ENCODE measurements around the gene HTR1D. TPM values are rescaled to one million over a fixed set of nuclear protein-coding genes. Genes with fewer than 3 reads are reported as not detected.
A peak's percentile ranks its signal among the peaks of the same experiment; 100 is the strongest.

The HTR1D gene
- polyA plus RNA-seq, 1 donor (not counting 4 experiments of a cell fraction or from before 2014, with no cell fraction given) = 0.08 TPM

GRCh38 chr1:23216771-23217420 is 406 bp downstream of the HTR1D start:
- Histone ChIP-seq H3K9me1 (ENCODE audit: control insufficient read depth, extremely low read depth, insufficient read depth, low read length) (no peaks in the 10 kb centered on the region), H3K4me1 (ENCODE audit: control insufficient read depth, extremely low read depth, insufficient read depth, low read length) (peaks cover 4% of the 10 kb centered on the region), H4K20me1 (ENCODE audit: control insufficient read depth, extremely low read depth, insufficient read depth, low read length) (no peaks in the 10 kb centered on the region), H3K4me2 (ENCODE audit: control insufficient read depth, extremely low read depth, insufficient read depth, low read depth, low read length) (peak overlapping the region; percentile 63), H3K9ac (ENCODE audit: control insufficient read depth, extremely low read depth, insufficient read depth, low read length) (no peak overlapping the region), H3K79me2 (ENCODE audit: control insufficient read depth, insufficient read depth, low read length) (no peaks in the 10 kb centered on the region), H3K27me3 (ENCODE audit: control insufficient read depth, extremely low read depth, insufficient read depth, low read length) (peaks cover 25% of the 10 kb centered on the region), H2AFZ (ENCODE audit: control insufficient read depth, low read length) (no peak overlapping the region), H3K9me3 (ENCODE audit: control insufficient read depth, low read depth, low read length) (no peaks in the 10 kb centered on the region), H3K4me3 (ENCODE audit: control insufficient read depth in 2 of 3, extremely low read depth in 1 of 3, insufficient read depth in 2 of 3, low read depth in 1 of 3, low read length in 3 of 3) (peak overlapping the region; percentile 36 to 54 (median 39)), H3K36me3 (ENCODE audit: control insufficient read depth in 2 of 2, extremely low read depth in 1 of 2, insufficient read depth in 2 of 2, low read length in 2 of 2) (no peaks in the 10 kb centered on the region), H3K27ac (ENCODE audit: control insufficient read depth, insufficient read depth, low read length) (no peak overlapping the region)
- TF ChIP-seq EZH2 (IDR thresholded peaks at IDR 0.05; ENCODE audit: low read length) (no peak), CTCF (optimal IDR thresholded peaks at IDR 0.05 in 1 of 3, IDR thresholded peaks at IDR 0.05 in 1 of 3, conservative IDR thresholded peaks at IDR 0.05 in 1 of 3; ENCODE audit: extremely low read depth in 1 of 3, insufficient read depth in 2 of 3, low read length in 3 of 3) (peak in 2 of 3 experiments; percentile 61 to 64)
- DNase-seq (ENCODE audit: low read depth, low spot score) (no peak), FAIRE-seq (no peak)
- dilution Hi-C loops (cut with MboI; ENCODE audit: extremely low pct_ligation_motif_present, low sequenced_read_pairs) = no loop called here

- no peak overlapping the region for H3K4me3 ChIP-seq (ENCODE audit: control insufficient read depth in 2 of 3, extremely low read depth in 1 of 3, insufficient read depth in 2 of 3, low read depth in 1 of 3, low read length in 3 of 3)
- peaks cover 5% of the 10 kb centered on the region for H3K4me1 ChIP-seq (ENCODE audit: control insufficient read depth, extremely low read depth, insufficient read depth, low read length)
- no peak overlapping the region for H3K4me2 ChIP-seq (ENCODE audit: control insufficient read depth, extremely low read depth, insufficient read depth, low read depth, low read length)
- FAIRE-seq (no peak), DNase-seq (ENCODE audit: low read depth, low spot score) (no peak)
- dilution Hi-C loops (cut with MboI; ENCODE audit: extremely low pct_ligation_motif_present, low sequenced_read_pairs) = no loop called here
- H4K20me1 ChIP-seq (ENCODE audit: control insufficient read depth, extremely low read depth, insufficient read depth, low read length) = no peaks in the 10 kb centered on the region
- no peak overlapping the region for H3K9ac ChIP-seq (ENCODE audit: control insufficient read depth, extremely low read depth, insufficient read depth, low read length)
- no peaks in the 10 kb centered on the region for H3K36me3 ChIP-seq (ENCODE audit: control insufficient read depth in 2 of 2, extremely low read depth in 1 of 2, insufficient read depth in 2 of 2, low read length in 2 of 2)
- no peak overlapping the region for H3K27ac ChIP-seq (ENCODE audit: control insufficient read depth, insufficient read depth, low read length)
- peaks cover 25% of the 10 kb centered on the region for H3K27me3 ChIP-seq (ENCODE audit: control insufficient read depth, extremely low read depth, insufficient read depth, low read length)
- no peak overlapping the region for H2AFZ ChIP-seq (ENCODE audit: control insufficient read depth, low read length)
- no peaks in the 10 kb centered on the region for H3K9me3 ChIP-seq (ENCODE audit: control insufficient read depth, low read depth, low read length)
- no peaks in the 10 kb centered on the region for H3K9me1 ChIP-seq (ENCODE audit: control insufficient read depth, extremely low read depth, insufficient read depth, low read length)
- H3K79me2 ChIP-seq (ENCODE audit: control insufficient read depth, insufficient read depth, low read length) = no peaks in the 10 kb centered on the region
- no peak for TF ChIP-seq EZH2 (IDR thresholded peaks at IDR 0.05; ENCODE audit: low read length)
- TF ChIP-seq CTCF (optimal IDR thresholded peaks at IDR 0.05 in 1 of 3, IDR thresholded peaks at IDR 0.05 in 1 of 3, conservative IDR thresholded peaks at IDR 0.05 in 1 of 3; ENCODE audit: extremely low read depth in 1 of 3, insufficient read depth in 2 of 3, low read length in 3 of 3) = no peak
These were observed 1.4 kb downstream of the HTR1D start for GRCh38 chr1:23215751-23216449.

All from keratinocyte (primary cell).